ENCODE results near the gene PDGFC.

- no peak for TF ChIP-seq GATA3 (IDR thresholded peaks at IDR 0.05; ENCODE audit: low read depth, low read length)
- TF ChIP-seq GATA2 (IDR thresholded peaks at IDR 0.05; ENCODE audit: low read depth, low read length), result no peak
Observed at GRCh38 chr4:156797206-156797605, 174.4 kb downstream of the PDGFC start.
